NCI-H2081 (cell line): ENCODE results near the gene HIBADH.
"Not testable (repeated sequence)": the region's sequence is repeated elsewhere in the genome, so short reads cannot be mapped to it uniquely, and the experiment has no call there.

ENCODE experiments used
- DNase-seq, 2 experiments: peaks; one replicate each; lab custom pipeline; 2025; lab: John Stamatoyannopoulos, UW

Gene HIBADH

GRCh38 chr7:27678617-27679260 lies 16.1 kb upstream of the HIBADH start:
- DNase-seq: no peak

- no peak for DNase-seq
Observed at GRCh38 chr7:27677912-27678612, 15.4 kb upstream of the HIBADH start.

- not testable (repeated sequence) for DNase-seq
Observed at GRCh38 chr7:27674126-27674525, 11.4 kb upstream of the HIBADH start.

- no peak for DNase-seq
Observed at GRCh38 chr7:27671675-27672074, 9.0 kb upstream of the HIBADH start.

GRCh38 chr7:27670676-27671075 lies 8.0 kb upstream of the HIBADH start:
- DNase-seq: no peak

GRCh38 chr7:27670177-27670576 lies 7.5 kb upstream of the HIBADH start:
- no peak for DNase-seq

- DNase-seq: no peak
Observed at GRCh38 chr7:27665531-27665930, 2.8 kb upstream of the HIBADH start.

GRCh38 chr7:27663989-27664331 lies 1.3 kb upstream of the HIBADH start:
- no peak for DNase-seq

- peak in 1 of 2 experiments; percentile 50 for DNase-seq
Observed at GRCh38 chr7:27661811-27662489, 733 bp downstream of the HIBADH start.

GRCh38 chr7:27656724-27657123 lies 6.0 kb downstream of the HIBADH start:
- no peak for DNase-seq

GRCh38 chr7:27655184-27655583 lies 7.5 kb downstream of the HIBADH start:
- DNase-seq: no peak

GRCh38 chr7:27652518-27652917 lies 10.2 kb downstream of the HIBADH start:
- no peak for DNase-seq

- no peak for DNase-seq
Observed at GRCh38 chr7:27651702-27652101, 11.0 kb downstream of the HIBADH start.

- DNase-seq: no peak
Observed at GRCh38 chr7:27650283-27650682, 12.4 kb downstream of the HIBADH start.

- DNase-seq: no peak
Observed at GRCh38 chr7:27647489-27647888, 15.2 kb downstream of the HIBADH start.

GRCh38 chr7:27647046-27647445 lies 15.6 kb downstream of the HIBADH start:
- DNase-seq: no peak

GRCh38 chr7:27642271-27642670 lies 20.4 kb downstream of the HIBADH start:
- no peak for DNase-seq

GRCh38 chr7:27641581-27642230 lies 21.0 kb downstream of the HIBADH start:
- no peak for DNase-seq

- DNase-seq: no peak
Observed at GRCh38 chr7:27640884-27641574, 21.7 kb downstream of the HIBADH start.

GRCh38 chr7:27639851-27640250 lies 22.8 kb downstream of the HIBADH start:
- no peak for DNase-seq

- DNase-seq: not testable (repeated sequence)
Observed at GRCh38 chr7:27639048-27639447, 23.6 kb downstream of the HIBADH start.

- DNase-seq: no peak
Observed at GRCh38 chr7:27636326-27637006, 26.2 kb downstream of the HIBADH start.
